Posterior vena cava (tissue), 2 donors: Measurements from ENCODE around the gene MAN1C1. TPM values are rescaled to one million over a fixed set of nuclear protein-coding genes. Genes with fewer than 3 reads are reported as not detected.

ENCODE experiments used
- DNase-seq: peaks from one replicate; pipeline ENCODE4 v3.0.0-alpha.2; 2020; ENCODE audit warnings: low spot score
- intact Hi-C, 2 donors: fragments of 100-400 bp; cut with DNase I; formaldehyde crosslinking; loops; one replicate each; pipeline versions ENCODE4 v1.14.1 to v1.14.2; 2022 to 2023
- total RNA-seq, 2 donors: library from RNA; stranded (reverse); fragmentation: NEBNext Ultra II Directional; extraction: Animal tissue kit (Norgen Biotek cat#: 25700); gene quantifications; one replicate each; pipeline ENCODE4 v1.2.1, GENCODE V29; 2021
- donor health status: DM: yes; HTN: yes; CAD: no.
- donor health status: DM: yes; HTN: yes; CAD: no.

Gene MAN1C1
- total RNA-seq, 2 donors from 2014 or later: 15.0 to 29.4 TPM

DNA sequence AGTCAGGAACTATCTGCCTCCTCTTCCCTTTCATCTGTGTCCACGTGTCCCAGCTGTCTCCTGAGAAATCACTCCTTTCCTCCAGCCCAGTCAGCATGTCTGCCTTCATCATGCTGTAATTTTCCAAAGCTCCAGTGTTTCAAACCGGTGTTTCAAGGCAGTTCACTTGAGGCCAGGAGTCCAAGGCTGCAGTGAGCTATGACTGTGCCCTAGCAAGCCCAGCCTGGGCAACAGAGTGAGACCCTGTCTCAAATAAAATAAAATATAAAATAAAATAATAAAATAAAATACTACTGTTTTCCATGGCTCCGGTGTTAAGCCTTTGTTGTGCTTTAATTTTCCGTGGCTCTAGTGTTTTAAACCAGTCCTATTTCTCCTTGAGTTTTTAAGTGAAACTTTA is 175.5 kb downstream of the MAN1C1 start:
- intact Hi-C loops: loop anchor here in 1 of 2 donors (10.0 kb wide), 1 partner anchor 97 kb away; no protein-coding TSS in a partner anchor
- no peak for DNase-seq

- intact Hi-C loops: loop anchor here in 1 of 2 donors (10.0 kb wide), 1 partner anchor 99 kb away; no protein-coding TSS in a partner anchor
- DNase-seq: no peak
Measured at GRCh38 chr1:25793585-25794170, 177.1 kb downstream of the MAN1C1 start.

DNA sequence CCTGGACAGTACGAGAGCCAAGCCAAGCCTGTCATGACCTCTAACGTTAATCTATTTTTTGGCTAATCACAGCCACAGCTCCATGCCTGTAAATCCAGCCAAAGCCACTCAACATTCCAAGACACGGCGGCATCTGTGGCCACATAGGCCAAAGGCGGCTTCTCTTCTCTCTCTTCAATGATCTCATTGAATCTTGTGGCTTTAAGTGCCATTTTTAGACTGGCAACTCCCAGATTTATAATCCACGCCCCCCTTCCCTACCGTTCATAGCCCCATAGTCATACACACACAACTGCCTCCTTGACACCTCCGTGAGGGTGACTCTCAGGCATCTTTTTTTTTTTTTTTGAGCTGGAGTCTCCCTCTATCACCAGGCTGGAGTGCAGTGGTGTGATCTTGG is 177.7 kb downstream of the MAN1C1 start:
- DNase-seq: no peak
- intact Hi-C loops: loop anchor here in 1 of 2 donors (10.0 kb wide), 1 partner anchor 100 kb away; no protein-coding TSS in a partner anchor

DNA sequence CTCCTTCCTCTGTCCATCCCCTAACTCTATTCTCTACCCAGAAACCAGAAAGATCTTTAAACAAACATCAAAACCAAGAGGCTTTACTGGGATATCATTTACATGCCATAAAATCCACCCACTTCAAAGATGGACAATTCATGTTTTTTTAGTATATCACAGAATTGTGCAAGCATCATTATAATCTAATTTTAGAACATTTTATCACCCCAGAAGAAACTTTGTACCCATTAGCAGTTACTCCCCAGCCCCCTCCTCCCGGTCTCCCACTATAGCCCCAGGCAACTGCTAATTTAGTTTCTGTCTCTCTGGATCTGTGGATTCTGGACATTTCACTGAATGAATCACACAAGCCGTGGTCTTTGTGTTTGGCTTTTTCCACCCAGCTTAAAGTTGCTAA is 178.6 kb downstream of the MAN1C1 start:
- intact Hi-C loops: loop anchor here in 1 of 2 donors (5.0 to 10.0 kb wide), 2 partner anchors 53 to 100 kb away; no protein-coding TSS in a partner anchor
- DNase-seq: no peak

DNA sequence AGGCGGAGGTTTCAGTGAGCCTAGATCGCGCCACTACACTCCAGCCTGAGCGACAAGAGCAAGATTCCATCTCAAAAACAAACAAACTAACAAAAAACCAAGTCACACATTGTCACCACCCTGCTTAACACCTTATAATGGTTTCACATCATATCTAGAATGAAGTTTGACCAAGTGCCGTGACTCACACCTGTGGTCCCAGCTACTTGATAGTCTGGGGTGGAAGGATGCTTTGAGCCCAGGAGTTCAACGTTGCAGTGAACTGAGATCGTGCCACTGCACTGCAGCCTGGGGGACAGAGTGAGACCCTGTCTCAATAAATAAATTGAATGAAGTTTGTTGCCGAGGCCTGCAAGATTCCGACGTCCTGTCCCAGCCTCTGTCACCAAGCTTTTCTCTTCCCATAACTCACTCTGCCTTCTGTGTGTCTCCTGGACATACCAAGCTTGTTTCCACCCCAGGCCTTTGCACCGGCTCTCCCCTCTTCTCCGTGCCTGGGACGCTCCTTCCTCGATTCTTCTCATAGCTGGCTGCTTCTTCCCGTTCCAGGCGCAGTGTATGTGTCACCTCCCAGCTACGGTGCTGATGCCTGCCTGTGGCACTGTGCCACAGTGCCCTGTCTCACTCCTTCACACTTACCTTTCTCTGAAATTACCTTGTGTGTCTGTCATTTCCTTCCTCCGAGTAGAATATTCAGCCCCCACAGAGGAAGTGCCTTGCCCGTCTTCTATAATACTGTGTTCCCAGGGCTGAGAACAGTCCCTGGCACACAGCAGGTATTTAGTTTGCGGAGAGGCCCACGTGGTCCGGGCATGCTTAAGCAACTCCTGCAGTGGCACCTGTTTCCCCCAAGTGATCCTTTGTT is 179.6 kb downstream of the MAN1C1 start:
- intact Hi-C loops: loop anchor here (2.0 to 10.0 kb wide), 4 partner anchors 54 to 187 kb away; partner anchors contain the start of gene MAN1C1 (in 1 of the 2)
- no peak for DNase-seq

DNA sequence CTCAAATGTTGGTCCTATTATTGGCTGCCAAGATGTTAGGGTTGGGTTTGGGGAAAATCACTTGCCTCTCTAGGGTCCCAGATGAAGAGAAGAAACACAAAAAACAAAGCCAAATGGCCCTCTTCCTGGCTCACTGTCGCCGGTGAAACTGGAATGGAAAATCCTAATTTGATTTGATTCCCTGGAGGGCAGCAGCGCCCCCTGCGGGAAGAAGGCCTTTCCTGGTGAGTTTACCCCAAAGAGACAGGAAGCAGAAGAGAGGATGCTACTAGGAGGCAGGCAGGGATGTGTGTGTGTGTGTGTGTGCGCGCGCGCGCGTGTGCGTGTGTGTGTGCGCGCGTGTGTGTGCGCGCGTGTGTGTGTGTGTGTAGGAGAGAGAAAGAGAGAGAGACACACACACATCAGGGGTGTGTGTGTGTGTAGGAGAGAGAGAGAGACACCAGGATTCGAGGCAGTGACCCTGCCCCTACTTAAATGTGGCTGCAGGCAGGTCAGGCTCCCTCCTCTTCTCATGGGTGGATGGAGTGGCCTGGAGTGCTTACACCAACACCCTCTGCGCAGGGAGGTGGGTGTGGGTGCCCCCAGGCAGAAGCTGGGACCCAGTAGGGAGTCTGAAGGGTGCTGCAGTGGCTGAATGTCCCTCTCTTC is 180.3 kb downstream of the MAN1C1 start:
- DNase-seq: peak; percentile 96
- intact Hi-C loops: loop anchor here (1.0 to 10.0 kb wide), 5 partner anchors 19 to 188 kb away; partner anchors contain the start of gene MAN1C1 (in 1 of the 2)

- intact Hi-C loops: loop anchor here (1.0 to 10.0 kb wide), 6 partner anchors 18 to 189 kb away; partner anchors contain the start of gene MAN1C1 (in 1 of the 2)
- DNase-seq: no peak
Measured at GRCh38 chr1:25797939-25798338, 181.3 kb downstream of the MAN1C1 start.

- intact Hi-C loops: loop anchor here (2.0 to 10.0 kb wide), 3 partner anchors 57 to 188 kb away; no protein-coding TSS in a partner anchor
- no peak for DNase-seq
Measured at GRCh38 chr1:25798666-25799351, 182.2 kb downstream of the MAN1C1 start.

GRCh38 chr1:25799352-25799934 is 182.9 kb downstream of the MAN1C1 start:
- intact Hi-C loops: loop anchor here (2.0 to 10.0 kb wide), 3 partner anchors 57 to 189 kb away; no protein-coding TSS in a partner anchor
- no peak for DNase-seq

- intact Hi-C loops: loop anchor here (2.0 to 10.0 kb wide), 3 partner anchors 58 to 189 kb away; no protein-coding TSS in a partner anchor
- DNase-seq: peak; percentile 90
Measured at GRCh38 chr1:25799935-25800702, 183.5 kb downstream of the MAN1C1 start, which contains the start of gene SELENON. Gene SELENON, plus strand, starts transcription at chr1:25800193. Its CDS starts 38 bp downstream, at chr1:25800231.

GRCh38 chr1:25800703-25801377 is 184.2 kb downstream of the MAN1C1 start:
- intact Hi-C loops: no loop called here
- no peak for DNase-seq

DNA sequence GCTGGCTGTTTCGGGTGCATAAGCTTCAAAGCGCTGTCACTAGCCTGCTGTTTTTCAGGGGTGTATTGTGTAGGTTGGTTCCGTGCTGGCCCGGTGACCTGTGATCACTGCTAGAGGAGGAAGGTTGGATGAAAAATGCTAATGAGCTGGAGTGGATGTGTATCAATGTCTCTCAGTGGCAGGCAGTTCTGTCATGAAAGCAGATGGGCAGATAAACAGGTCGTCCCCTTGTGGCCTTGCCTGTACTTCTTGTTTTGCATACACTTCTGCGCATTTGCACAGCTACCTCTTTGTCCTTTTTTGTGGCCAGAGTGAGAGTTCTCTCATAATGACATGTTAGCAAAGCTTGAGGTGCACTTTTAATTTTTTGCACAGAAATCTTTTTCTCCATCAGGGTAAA is 186.3 kb downstream of the MAN1C1 start:
- no peak for DNase-seq
- intact Hi-C loops: no loop called here

DNA sequence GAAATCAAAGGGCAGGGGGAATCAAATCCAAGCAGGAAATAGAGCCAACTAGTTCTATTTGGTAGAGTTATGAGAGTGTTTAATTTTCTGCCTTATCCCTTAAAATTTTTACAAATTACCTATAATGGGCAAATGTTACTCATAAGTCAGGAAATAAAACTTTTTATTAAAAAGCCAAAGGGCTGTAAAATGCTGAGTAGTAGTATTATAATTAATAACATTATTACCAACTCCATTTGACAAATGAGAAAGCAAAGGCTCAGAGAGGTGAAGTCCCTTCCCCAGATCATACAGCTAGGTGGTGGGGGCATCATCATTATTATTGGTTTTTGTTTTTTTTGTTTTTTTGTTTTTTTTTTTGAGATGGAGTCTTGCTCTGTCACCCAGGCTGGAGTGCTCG is 186.8 kb downstream of the MAN1C1 start:
- intact Hi-C loops: no loop called here
- DNase-seq: no peak

DNA sequence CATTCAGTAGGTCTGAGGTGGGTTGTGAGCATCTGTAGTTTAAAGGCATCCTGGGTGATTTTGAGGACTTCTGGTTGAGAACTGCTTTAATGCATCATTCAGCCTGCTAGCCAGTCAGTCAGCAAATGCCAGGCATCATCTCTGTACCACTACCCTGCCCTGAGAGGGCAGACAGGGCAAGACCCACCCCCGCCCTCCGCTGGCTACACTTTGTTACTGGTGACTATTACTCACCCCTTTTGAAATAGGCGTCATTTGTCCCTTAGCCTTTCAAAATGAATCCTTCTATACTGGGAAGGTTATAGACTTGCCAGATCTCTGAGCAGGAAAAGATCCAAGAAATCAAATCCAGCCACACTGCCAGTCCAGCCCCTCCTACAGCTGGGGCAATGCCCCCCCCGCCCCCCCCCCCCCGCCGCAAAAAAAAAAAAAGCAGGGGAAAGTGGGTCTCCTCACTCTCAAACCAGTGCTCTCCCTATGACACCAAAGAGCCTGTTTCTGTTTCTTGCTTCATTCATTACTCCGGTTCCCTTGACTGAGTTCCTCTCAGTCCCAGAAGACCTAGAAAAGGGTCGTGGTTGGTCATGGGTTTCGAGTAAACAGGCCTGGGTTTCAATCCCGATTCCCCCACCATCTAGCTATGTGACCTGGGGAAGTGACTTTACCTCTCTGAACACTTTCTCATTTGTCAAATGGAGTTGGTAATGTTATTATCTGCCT is 187.8 kb downstream of the MAN1C1 start:
- no peak for DNase-seq
- intact Hi-C loops: no loop called here

GRCh38 chr1:25804964-25805862 is 188.6 kb downstream of the MAN1C1 start:
- intact Hi-C loops: no loop called here

DNA sequence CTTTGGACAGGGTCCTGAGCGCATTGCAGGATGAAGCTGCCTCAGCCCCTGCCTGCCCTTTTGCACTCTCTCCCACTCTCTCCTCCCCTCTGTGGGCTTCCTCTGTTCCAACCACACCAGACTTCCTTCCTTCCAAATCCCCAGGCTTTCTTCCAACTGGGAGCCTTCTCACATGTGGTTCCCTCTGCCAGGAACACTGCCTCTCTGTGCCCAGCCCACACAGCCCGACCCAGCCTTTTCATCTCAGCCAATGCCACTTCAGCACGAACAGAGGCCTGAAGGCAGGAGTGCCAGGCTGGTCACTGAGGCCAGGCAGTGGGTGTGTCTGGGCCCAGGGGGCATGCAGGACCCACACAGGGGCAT is 189.3 kb downstream of the MAN1C1 start:
- no peak for DNase-seq
- intact Hi-C loops: no loop called here

More at GRCh38 chr1:25804964-25805862, 188.6 kb downstream of the MAN1C1 start:
- DNase-seq: no peak
